Ishikawa (cell line): Measurements from ENCODE around the gene XDH.

ENCODE experiments used
- CEBPB ChIP-seq: IDR thresholded peaks from 2 replicates; pipeline ENCODE4 v1.6.1; 2012
- CREB1 ChIP-seq: IDR thresholded peaks from 2 replicates; pipeline ENCODE4 v1.6.1; 2012; ENCODE audit warnings: low read depth
- EGR1 ChIP-seq: IDR thresholded peaks from 2 replicates; pipeline ENCODE4 v1.6.1; 2012
- EP300 ChIP-seq: IDR thresholded peaks from 2 replicates; pipeline ENCODE4 v1.6.1; 2012; ENCODE audit warnings: borderline replicate concordance
- FOXM1 ChIP-seq: IDR thresholded peaks from 2 replicates; pipeline ENCODE4 v1.6.1; 2012; ENCODE audit warnings: low read depth, borderline replicate concordance
- MAX ChIP-seq: IDR thresholded peaks from 2 replicates; pipeline ENCODE4 v1.6.1; 2012
- NFIC ChIP-seq: IDR thresholded peaks from 2 replicates; pipeline ENCODE4 v1.6.1; 2012
- RAD21 ChIP-seq: IDR thresholded peaks from 2 replicates; pipeline ENCODE4 v1.6.1; 2012; ENCODE audit warnings: low read depth
- REST ChIP-seq: IDR thresholded peaks from 2 replicates; pipeline ENCODE4 v1.6.1; 2012; ENCODE audit warnings: low read depth, mild to moderate bottlenecking
- TAF1 ChIP-seq: IDR thresholded peaks from 2 replicates; pipeline ENCODE4 v1.6.1; 2012; ENCODE audit warnings: low read depth, mild to moderate bottlenecking
- TCF12 ChIP-seq: IDR thresholded peaks from 2 replicates; pipeline ENCODE4 v1.6.1; 2012; ENCODE audit warnings: low read depth
- TEAD4 ChIP-seq: IDR thresholded peaks from 2 replicates; pipeline ENCODE4 v1.6.1; 2012
- USF1 ChIP-seq: IDR thresholded peaks from 2 replicates; pipeline ENCODE4 v1.6.1; 2012
- YY1 ChIP-seq: IDR thresholded peaks from 2 replicates; pipeline ENCODE4 v1.6.1; 2012; ENCODE audit warnings: low read depth
- ZBTB7A ChIP-seq: IDR thresholded peaks from 2 replicates; pipeline ENCODE4 v1.6.1; 2012; ENCODE audit warnings: low read depth

XDH gene

GRCh38 chr2:31428001-31428418 is 13.5 kb upstream of the XDH start:
- TF ChIP-seq EGR1 (no peak), RAD21 (no peak), ZBTB7A (no peak), FOXM1 (no peak), TEAD4 (no peak), EP300 (no peak), CEBPB (no peak), NFIC (no peak), TAF1 (no peak), YY1 (no peak), REST (no peak), USF1 (no peak), MAX (no peak), CREB1 (no peak), TCF12 (no peak)

- TF ChIP-seq TAF1 (no peak), MAX (no peak), TCF12 (no peak), YY1 (no peak), NFIC (no peak), FOXM1 (no peak), CREB1 (no peak), CEBPB (no peak), REST (no peak), RAD21 (no peak), EP300 (no peak), ZBTB7A (no peak), EGR1 (no peak), TEAD4 (no peak), USF1 (no peak)
Measured at GRCh38 chr2:31426096-31426495, 11.6 kb upstream of the XDH start.

GRCh38 chr2:31421634-31422033 is 7.1 kb upstream of the XDH start:
- no peak for TF ChIP-seq FOXM1
- no peak for TF ChIP-seq EGR1
- TF ChIP-seq CREB1: no peak
- no peak for TF ChIP-seq USF1
- TF ChIP-seq REST: no peak
- no peak for TF ChIP-seq ZBTB7A
- no peak for TF ChIP-seq NFIC
- TF ChIP-seq CEBPB: no peak
- no peak for TF ChIP-seq MAX
- no peak for TF ChIP-seq TCF12
- no peak for TF ChIP-seq TEAD4
- no peak for TF ChIP-seq RAD21
- TF ChIP-seq YY1: no peak
- TF ChIP-seq TAF1: no peak
- TF ChIP-seq EP300: no peak

GRCh38 chr2:31420936-31421335 is 6.4 kb upstream of the XDH start:
- TF ChIP-seq TAF1: no peak
- no peak for TF ChIP-seq ZBTB7A
- no peak for TF ChIP-seq CEBPB
- TF ChIP-seq FOXM1: no peak
- no peak for TF ChIP-seq EP300
- TF ChIP-seq NFIC: no peak
- no peak for TF ChIP-seq YY1
- TF ChIP-seq CREB1: no peak
- TF ChIP-seq MAX: no peak
- TF ChIP-seq TCF12: no peak
- TF ChIP-seq REST: no peak
- no peak for TF ChIP-seq RAD21
- TF ChIP-seq TEAD4: no peak
- no peak for TF ChIP-seq EGR1
- no peak for TF ChIP-seq USF1
